Activated CD4-positive, alpha-beta T cell treated with anti-CD3 and anti-CD28 coated beads for 36 hours (primary cell): ENCODE data around the gene DUSP9. TPM values are rescaled to one million over a fixed set of nuclear protein-coding genes. Genes with fewer than 3 reads are reported as not detected.

Source experiments
- ATAC-seq: fragments of 200-7000 bp; cut with Tn5 transposase; one replicate; pipeline ENCODE4 v1.10.0; 2021; ENCODE audit warnings: mild to moderate bottlenecking, moderate library complexity
- CTCF ChIA-PET: fragments of 350-600 bp; sonication (Branson Sonifier 250); formaldehyde crosslinking; loops from one replicate; lab custom pipeline; 2021; ENCODE audit warnings: antibody characterized with exemption; lab: Charles Lee
- POLR2A ChIA-PET: fragments of 350-600 bp; sonication (Branson Sonifier 250); formaldehyde crosslinking; loops from one replicate; lab custom pipeline; 2021; ENCODE audit warnings: antibody characterized with exemption, inconsistent platforms; lab: Charles Lee
- DNase-seq: peaks from one replicate; pipeline ENCODE4 v3.0.0-alpha.2; 2020
- H3K27ac Mint-ChIP-seq: one replicate; pipeline ENCODE4 v1.8.0; 2021; ENCODE audit warnings: mixed read lengths
- H3K27me3 Mint-ChIP-seq: one replicate; pipeline ENCODE4 v1.8.0; 2021; ENCODE audit warnings: mixed read lengths
- H3K36me3 Mint-ChIP-seq: one replicate; pipeline ENCODE4 v1.8.0; 2021; ENCODE audit warnings: low read depth, mixed read lengths
- H3K4me1 Mint-ChIP-seq: one replicate; pipeline ENCODE4 v1.8.0; 2021; ENCODE audit warnings: mixed read lengths
- H3K4me3 Mint-ChIP-seq: one replicate; pipeline ENCODE4 v1.8.0; 2021; ENCODE audit warnings: mild to moderate bottlenecking, moderate library complexity, mixed read lengths
- H3K9me3 Mint-ChIP-seq: one replicate; pipeline ENCODE4 v1.8.0; 2021; ENCODE audit warnings: low read depth, mixed read lengths
- intact Hi-C, 2 experiments: fragments of 100-400 bp; cut with DNase I in 1 of 2; cut with micrococcal nuclease in 1 of 2; formaldehyde crosslinking; loops; one replicate each; pipeline versions ENCODE4 v1.14.2 to v1.15.1; 2022 to 2024; cut with DNase I, micrococcal nuclease
- total RNA-seq, 2 experiments: library from RNA; stranded (reverse); gene quantifications; one replicate each; pipeline ENCODE4 v1.2.3, GENCODE V29; 2021

DUSP9 gene
- total RNA-seq, 2 experiments from 2014 or later = 0.12 to 0.14 TPM

DNA sequence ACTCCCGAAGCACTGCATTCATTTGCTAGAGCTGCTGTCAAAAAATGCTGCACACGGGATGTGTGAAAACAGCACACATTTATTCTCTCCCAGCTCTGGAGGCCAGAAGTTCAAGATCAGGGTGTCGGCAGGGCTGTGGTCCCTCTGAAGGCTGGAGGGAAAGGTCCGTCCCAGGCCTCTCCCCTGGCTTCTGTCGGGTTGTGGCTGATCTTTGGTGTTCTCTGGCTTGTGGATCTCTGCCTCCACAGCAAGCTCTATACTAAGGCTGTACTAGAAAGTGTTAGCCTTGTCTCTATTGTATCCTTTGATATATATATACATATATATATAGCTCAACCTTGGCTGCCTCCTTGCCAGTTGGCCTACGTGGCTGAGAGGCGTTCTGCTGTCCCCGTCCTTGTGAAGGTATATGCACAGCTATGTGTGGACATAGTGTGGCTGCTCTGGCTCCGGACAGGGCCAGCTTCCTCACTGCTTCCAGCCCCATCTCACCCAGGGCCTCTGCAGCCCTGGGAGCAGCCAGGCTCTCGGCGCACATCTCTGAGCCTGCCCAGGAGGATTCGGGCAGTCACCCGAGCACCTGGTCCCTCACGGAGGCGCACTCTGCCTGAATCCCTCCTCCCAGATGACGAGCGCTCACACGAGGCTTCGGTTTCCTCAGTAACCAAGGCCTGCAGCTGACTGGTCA, 15.0 kb upstream of the DUSP9 start:
- H3K4me1 Mint-ChIP-seq = no peaks in the 10 kb centered on the region
- peaks cover 2% of the 10 kb centered on the region for H3K27me3 Mint-ChIP-seq
- no peak overlapping the region for H3K4me3 Mint-ChIP-seq
- H3K27ac Mint-ChIP-seq = no peak overlapping the region
- ChIA-PET POLR2A (no interaction called here), CTCF (interaction anchor here (1.0 to 1.2 kb wide), 3 partner anchors 14 to 37 kb away, joined by 3 to 4 read pairs (median 3); no protein-coding TSS in a partner anchor)
- H3K9me3 Mint-ChIP-seq = peaks cover 2% of the 10 kb centered on the region
- intact Hi-C loops = no loop called here
- ATAC-seq (no peak), DNase-seq (no peak)
- no peaks in the 10 kb centered on the region for H3K36me3 Mint-ChIP-seq

DNA sequence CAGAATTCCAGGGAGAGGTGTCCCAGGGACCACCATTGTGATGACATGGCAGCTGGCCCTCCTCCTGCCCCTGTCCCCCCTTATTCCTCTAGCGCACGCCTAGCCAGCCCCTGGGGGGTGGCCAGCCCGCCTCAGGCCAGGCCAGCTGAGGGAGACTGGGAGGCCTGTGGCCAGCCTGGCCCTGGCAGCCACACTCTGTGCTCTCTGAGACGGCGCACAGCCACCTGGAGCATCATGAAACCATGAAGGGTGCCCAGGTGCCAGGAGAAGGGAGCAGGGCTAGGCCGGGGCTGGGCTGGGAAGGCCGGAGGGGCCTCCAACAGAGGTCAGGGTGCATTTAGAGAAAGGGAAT, 14.4 kb upstream of the DUSP9 start:
- DNase-seq = no peak
- intact Hi-C loops = no loop called here
- Mint-ChIP-seq H3K4me1 (no peaks in the 10 kb centered on the region), H3K27ac (no peak overlapping the region), H3K9me3 (peaks cover 2% of the 10 kb centered on the region), H3K4me3 (no peak overlapping the region), H3K36me3 (no peaks in the 10 kb centered on the region), H3K27me3 (peaks cover 2% of the 10 kb centered on the region)
- ChIA-PET CTCF (interaction anchor here (1.2 kb wide), 1 partner anchor 33 kb away, joined by 3 read pairs; no protein-coding TSS in a partner anchor), POLR2A (no interaction called here)
- no peak for ATAC-seq

DNA sequence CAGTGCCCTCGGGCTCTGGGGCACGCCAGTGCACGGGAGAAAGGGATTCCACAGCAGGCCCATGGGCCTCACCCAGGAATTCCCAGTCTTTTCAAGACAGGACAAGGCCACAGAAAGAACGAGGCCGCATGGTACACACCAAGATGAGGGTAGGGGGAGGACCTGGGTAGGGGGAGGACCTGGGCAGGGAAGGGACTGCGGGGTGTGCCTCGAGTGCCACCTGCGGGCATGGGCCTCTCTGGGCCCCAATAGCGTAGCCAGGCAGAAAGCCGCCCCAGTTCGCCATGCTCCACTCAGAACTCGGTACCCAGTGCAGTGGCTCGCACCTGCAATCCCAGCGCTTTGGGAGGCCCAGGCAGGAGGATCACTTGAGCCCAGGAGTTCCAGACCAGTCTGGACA, 14.0 kb upstream of the DUSP9 start:
- DNase-seq (no peak), ATAC-seq (no peak)
- no peaks in the 10 kb centered on the region for H3K4me1 Mint-ChIP-seq
- CTCF ChIA-PET = no interaction called here
- no peak overlapping the region for H3K4me3 Mint-ChIP-seq
- peaks cover 2% of the 10 kb centered on the region for H3K9me3 Mint-ChIP-seq
- no peak overlapping the region for H3K27ac Mint-ChIP-seq
- H3K27me3 Mint-ChIP-seq = peaks cover 2% of the 10 kb centered on the region
- H3K36me3 Mint-ChIP-seq = no peaks in the 10 kb centered on the region
- intact Hi-C loops = no loop called here
- POLR2A ChIA-PET = no interaction called here

DNA sequence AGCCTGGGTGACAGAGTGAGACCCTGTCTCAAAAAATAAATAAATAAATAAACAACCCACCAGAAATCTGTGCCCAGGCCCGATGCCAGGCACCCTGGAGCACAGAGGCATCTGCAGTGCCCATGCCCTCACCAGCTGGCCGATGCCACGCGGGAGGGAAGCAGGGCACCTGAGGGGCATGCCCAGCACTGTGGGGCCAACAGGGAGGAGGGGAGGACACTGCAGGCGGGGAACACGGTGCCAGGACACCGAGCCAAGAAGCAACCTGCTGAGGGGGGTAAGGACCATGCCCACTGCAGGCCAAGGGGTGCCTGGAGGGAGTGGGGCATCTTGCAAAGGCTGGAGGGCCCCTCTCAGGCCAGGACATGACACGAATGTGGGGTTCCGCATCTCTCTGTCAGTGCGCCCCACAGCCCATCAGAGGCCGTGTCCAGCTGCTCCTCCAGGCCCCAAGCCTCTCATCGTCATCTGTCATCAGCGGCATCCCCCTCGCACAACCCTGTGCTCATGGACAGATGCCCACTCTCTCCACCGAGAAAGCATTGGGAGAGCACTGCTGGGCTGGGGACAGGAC, 13.3 kb upstream of the DUSP9 start:
- H3K27me3 Mint-ChIP-seq = peaks cover 2% of the 10 kb centered on the region
- H3K27ac Mint-ChIP-seq = no peak overlapping the region
- intact Hi-C loops = no loop called here
- POLR2A ChIA-PET = no interaction called here
- no peaks in the 10 kb centered on the region for H3K36me3 Mint-ChIP-seq
- H3K4me3 Mint-ChIP-seq = no peak overlapping the region
- no peak for DNase-seq
- peaks cover 2% of the 10 kb centered on the region for H3K9me3 Mint-ChIP-seq
- CTCF ChIA-PET = no interaction called here
- ATAC-seq = no peak
- H3K4me1 Mint-ChIP-seq = no peaks in the 10 kb centered on the region

DNA sequence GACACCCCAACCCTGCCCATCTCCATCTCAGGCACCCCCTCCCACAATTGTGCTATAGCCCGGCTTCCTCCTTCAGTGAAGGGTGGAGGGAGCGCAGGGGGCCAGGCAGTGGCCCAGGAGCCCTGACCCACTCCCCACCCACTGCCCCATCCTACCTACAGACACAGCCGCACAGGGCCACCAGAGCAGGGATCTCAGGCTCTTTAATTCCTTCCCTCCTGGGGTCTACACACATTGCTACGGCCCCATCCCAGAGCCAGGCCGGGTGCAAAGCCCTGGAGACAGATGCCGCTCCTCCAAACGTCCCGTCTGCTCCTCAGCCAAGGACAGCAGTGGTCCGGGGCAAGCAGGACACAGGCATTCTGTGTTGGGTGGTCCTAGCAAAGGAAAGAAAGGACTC, 12.8 kb upstream of the DUSP9 start:
- POLR2A ChIA-PET = no interaction called here
- peaks cover 2% of the 10 kb centered on the region for H3K27me3 Mint-ChIP-seq
- ATAC-seq = no peak

DNA sequence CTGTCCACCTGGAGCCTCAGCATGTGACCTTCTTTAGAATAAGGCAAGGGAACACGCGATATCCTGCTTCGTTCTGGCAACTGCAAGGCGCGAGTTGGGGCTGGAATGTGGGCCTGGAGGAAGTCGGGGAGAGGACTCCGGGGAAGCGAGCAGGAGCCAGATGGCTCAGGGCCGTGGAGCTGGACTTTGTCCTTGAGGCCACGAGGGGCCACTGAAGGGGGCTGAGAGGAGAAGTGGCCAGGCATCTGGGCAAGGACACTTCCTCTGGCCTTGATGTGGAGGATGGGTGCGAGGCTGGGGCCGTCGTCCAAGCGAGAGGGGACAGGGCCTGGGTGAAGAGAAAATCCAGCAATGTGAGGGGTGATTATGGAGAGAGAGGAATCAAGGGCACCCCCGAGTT, 12.2 kb upstream of the DUSP9 start:
- Mint-ChIP-seq H3K27ac (no peak overlapping the region), H3K36me3 (no peaks in the 10 kb centered on the region), H3K9me3 (peaks cover 2% of the 10 kb centered on the region), H3K27me3 (peaks cover 2% of the 10 kb centered on the region), H3K4me1 (no peaks in the 10 kb centered on the region), H3K4me3 (no peak overlapping the region)
- ChIA-PET CTCF (no interaction called here), POLR2A (no interaction called here)
- DNase-seq (no peak), ATAC-seq (no peak)
- intact Hi-C loops = no loop called here

More for the DNA sequence above, 12.8 kb upstream of the DUSP9 start:
- Mint-ChIP-seq H3K9me3 (peaks cover 2% of the 10 kb centered on the region), H3K36me3 (no peaks in the 10 kb centered on the region), H3K4me3 (no peak overlapping the region), H3K27ac (no peak overlapping the region), H3K4me1 (no peaks in the 10 kb centered on the region)
- no peak for DNase-seq
- intact Hi-C loops = no loop called here
- CTCF ChIA-PET = no interaction called here

DNA sequence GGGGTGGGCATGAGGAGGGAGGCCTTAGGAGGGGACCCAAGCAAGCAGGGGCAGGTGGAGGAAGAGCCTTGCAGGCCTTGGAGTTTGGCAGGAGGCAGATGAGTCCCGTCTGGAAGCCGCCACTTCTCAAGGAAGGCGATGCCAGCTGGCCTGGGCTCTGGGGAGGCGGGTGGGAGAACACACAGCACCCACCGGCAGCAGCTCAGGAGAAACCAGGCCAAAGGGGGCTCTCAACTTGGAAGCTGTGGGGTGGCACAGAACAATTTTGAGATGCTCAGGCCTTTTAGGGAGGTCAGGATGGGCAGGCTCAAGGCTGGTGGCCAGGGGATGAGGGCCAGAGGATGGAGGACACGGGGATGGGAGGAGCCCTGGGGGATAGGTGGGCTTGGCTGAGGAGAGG, 11.6 kb upstream of the DUSP9 start:
- Mint-ChIP-seq H3K27me3 (peaks cover 2% of the 10 kb centered on the region), H3K36me3 (no peaks in the 10 kb centered on the region), H3K27ac (no peak overlapping the region), H3K4me3 (no peak overlapping the region), H3K4me1 (no peaks in the 10 kb centered on the region), H3K9me3 (peaks cover 2% of the 10 kb centered on the region)
- ATAC-seq (no peak), DNase-seq (no peak)
- ChIA-PET POLR2A (no interaction called here), CTCF (interaction anchor here (1.2 kb wide), 1 partner anchor 29 kb away, joined by 3 read pairs; no protein-coding TSS in a partner anchor)
- intact Hi-C loops = no loop called here

DNA sequence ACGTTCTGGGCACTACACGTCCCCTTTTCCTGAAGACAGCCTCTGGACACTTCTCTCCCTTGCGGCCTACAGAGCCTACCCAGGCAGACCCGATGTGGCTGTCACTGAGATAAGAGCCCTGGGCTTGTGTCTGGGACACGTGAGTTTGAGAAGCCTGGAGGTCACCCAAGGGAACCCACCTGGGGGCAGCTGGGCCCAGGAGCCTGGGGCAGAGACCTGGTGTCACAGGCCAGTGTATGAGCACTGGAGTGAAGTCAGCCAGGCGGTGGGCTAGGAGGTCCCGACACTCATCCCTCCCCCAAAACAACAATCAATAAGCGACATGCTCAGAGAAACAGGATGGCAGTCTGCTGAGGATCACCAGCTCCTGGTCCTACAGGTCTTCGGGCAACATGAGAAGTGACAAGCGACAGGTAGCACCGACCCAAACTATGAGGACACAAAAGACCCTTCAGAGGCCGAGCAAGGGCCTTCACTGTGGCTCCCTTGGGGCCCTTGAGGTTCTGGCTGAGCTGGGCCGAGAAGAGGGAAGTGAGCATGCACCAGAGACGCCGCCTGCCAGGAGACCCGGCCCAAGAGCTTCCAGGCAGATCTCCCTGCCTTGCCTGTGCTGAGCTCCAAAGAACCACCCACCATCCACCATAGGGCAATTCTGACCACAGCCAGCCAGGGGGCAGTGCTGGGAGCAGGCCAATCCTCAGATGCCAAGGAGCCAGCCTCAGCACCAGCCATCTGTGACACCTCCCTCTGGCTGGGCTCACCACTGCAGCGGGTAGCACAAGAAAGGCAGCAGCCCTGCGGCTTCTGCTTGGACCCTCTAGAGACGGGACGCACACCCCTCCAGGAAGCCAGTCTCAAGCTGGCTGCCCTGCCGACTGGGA, 11.0 kb upstream of the DUSP9 start:
- no peaks in the 10 kb centered on the region for H3K4me1 Mint-ChIP-seq
- DNase-seq (peak; percentile 56), ATAC-seq (peak; percentile 87)
- peaks cover 4% of the 10 kb centered on the region for H3K27me3 Mint-ChIP-seq
- H3K9me3 Mint-ChIP-seq = peaks cover 2% of the 10 kb centered on the region
- ChIA-PET CTCF (interaction anchor here (0.6 to 1.6 kb wide), 6 partner anchors 26 to 792 kb away, joined by 3 to 7 read pairs (median 4); partner anchors contain the start of gene ATP6AP1), POLR2A (no interaction called here)
- H3K36me3 Mint-ChIP-seq = no peaks in the 10 kb centered on the region
- no peak overlapping the region for H3K27ac Mint-ChIP-seq
- H3K4me3 Mint-ChIP-seq = no peak overlapping the region
- intact Hi-C loops = no loop called here

DNA sequence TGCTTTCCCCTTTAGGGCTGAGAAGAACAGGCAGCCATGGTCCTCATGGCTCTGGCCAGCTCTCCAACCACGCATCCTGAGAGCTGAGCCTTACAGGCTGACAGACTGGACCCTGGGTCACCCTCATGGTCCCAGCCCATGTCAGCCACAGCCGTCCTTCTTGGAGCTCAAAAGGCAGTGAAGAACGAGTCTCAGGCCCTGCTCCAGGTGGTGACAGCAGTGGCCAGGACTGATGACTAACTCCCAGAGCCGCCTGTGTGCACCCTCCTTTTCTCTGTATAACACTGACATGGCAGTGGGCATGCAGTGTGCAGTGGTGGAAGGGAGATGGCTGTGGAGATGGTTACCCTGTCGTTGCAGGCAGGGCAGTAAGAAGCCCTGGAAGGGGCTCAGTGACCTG, 10.3 kb upstream of the DUSP9 start:
- Mint-ChIP-seq H3K4me3 (no peak overlapping the region), H3K27ac (no peak overlapping the region), H3K36me3 (no peaks in the 10 kb centered on the region), H3K27me3 (peaks cover 6% of the 10 kb centered on the region), H3K9me3 (no peaks in the 10 kb centered on the region), H3K4me1 (peaks cover 4% of the 10 kb centered on the region)
- ATAC-seq (peak; percentile 12), DNase-seq (no peak)
- intact Hi-C loops = no loop called here
- ChIA-PET CTCF (interaction anchor here (0.7 to 1.6 kb wide), 5 partner anchors 27 to 792 kb away, joined by 3 to 7 read pairs (median 5); partner anchors contain the start of gene ATP6AP1), POLR2A (no interaction called here)

DNA sequence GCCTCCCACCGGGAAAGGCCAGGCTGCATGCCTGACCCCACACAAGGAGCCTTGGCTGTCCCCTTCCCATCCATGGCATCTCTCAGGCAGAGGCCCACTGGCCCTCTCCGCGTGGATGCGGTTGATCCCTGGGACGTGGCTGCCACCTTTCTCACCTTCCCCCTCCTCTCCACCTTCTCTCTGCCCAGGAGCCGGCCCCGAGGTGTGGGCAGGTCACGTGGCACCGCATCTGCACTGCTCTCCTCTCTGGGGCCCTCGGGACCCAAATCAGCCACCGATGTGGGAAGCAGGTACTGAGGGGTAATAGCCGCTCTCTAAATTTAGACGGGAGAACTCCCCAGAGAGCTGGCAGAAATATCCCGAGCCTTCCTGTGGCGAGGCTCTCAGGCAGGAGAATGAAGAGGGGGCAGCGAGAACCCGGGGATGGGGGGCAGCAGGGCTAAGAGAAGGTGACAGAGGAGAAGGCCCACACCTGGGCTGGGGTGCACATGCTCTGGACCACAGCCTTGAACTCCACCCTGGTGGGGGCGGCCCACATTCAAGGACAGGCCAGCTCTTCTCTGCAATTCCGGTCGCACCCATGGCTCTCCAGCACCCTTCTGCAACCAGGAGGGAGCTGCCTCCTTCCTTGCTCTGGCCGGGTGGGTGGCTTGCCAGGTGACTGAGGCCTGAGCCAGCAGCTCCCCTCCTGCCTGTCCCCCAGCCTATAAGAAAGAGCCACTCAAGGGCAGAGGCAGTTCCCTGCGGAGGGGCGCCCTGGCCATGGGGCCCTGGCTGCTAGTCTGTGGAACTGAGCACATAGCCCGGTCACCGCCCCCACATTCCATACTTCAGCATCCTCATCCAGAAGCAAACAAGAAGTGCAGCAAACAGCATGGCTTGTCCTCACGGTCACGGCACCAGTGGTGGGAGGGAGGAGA, 9.6 kb upstream of the DUSP9 start:
- POLR2A ChIA-PET = no interaction called here
- no peak for ATAC-seq
- H3K36me3 Mint-ChIP-seq = no peaks in the 10 kb centered on the region
- peaks cover 6% of the 10 kb centered on the region for H3K27me3 Mint-ChIP-seq
- H3K27ac Mint-ChIP-seq = no peak overlapping the region
- no peaks in the 10 kb centered on the region for H3K9me3 Mint-ChIP-seq
- H3K4me1 Mint-ChIP-seq = peaks cover 4% of the 10 kb centered on the region
- no peak overlapping the region for H3K4me3 Mint-ChIP-seq
- CTCF ChIA-PET = interaction anchor here (1.6 kb wide), 1 partner anchor 30 kb away, joined by 7 read pairs; no protein-coding TSS in a partner anchor
- no peak for DNase-seq
- intact Hi-C loops = no loop called here

DNA sequence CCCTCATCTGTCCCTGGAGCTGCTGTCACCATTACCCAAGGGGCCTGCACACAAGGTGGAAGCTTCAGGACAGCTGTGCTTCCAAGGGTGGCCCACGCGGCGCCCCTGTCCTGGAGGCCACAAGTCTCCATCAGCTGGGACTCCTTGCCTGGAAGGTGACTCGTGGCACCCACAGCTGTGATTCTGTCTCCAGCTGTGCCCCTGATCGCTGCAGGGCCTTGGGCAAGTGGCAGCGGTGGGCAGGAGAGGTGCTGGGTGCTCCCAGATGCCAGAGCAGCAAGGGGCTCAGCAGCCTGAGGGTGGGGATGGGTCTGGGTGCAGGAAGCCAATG, 9.0 kb upstream of the DUSP9 start:
- Mint-ChIP-seq H3K27me3 (peaks cover 11% of the 10 kb centered on the region), H3K9me3 (no peaks in the 10 kb centered on the region), H3K4me1 (peaks cover 9% of the 10 kb centered on the region), H3K36me3 (no peaks in the 10 kb centered on the region), H3K4me3 (no peak overlapping the region), H3K27ac (no peak overlapping the region)
- POLR2A ChIA-PET = no interaction called here
- intact Hi-C loops = no loop called here
- DNase-seq (no peak), ATAC-seq (no peak)
- CTCF ChIA-PET = no interaction called here
